HepG2 (cell line): Measurements from ENCODE around the gene XPO5. TPM values are rescaled to one million over a fixed set of nuclear protein-coding genes. Genes with fewer than 3 reads are reported as not detected.

Experiments
- CHD2 ChIP-seq: IDR thresholded peaks from 2 replicates; pipeline ENCODE4 v1.6.1; 2011; ENCODE audit warnings: low read depth, low read length, improper control_type of control experiment
- CSRNP1 ChIP-seq: sonication (generic); formaldehyde crosslinking; IDR thresholded peaks from 2 replicates; pipeline ENCODE4 v1.8.1; 2023; ENCODE audit warnings: mild to moderate bottlenecking, missing genetic modification reagents
- HINFP ChIP-seq: sonication (generic); formaldehyde crosslinking; IDR thresholded peaks from 2 replicates; pipeline ENCODE4 v1.4.0; 2020; ENCODE audit warnings: low read depth, mild to moderate bottlenecking, missing genetic modification reagents
- HOMEZ ChIP-seq: IDR thresholded peaks from 2 replicates; pipeline ENCODE4 v1.6.1; 2016; ENCODE audit warnings: low read depth
- KDM3A ChIP-seq: IDR thresholded peaks from 2 replicates; pipeline ENCODE4 v1.6.1; 2018; ENCODE audit warnings: low read depth, missing compliant biosample characterization
- LCORL ChIP-seq, 2 experiments: fragments of 450-650 bp in 1 of 2; sonication (generic) in 1 of 2; formaldehyde crosslinking in 1 of 2; IDR thresholded peaks; 2 replicates each; pipeline versions ENCODE4 v1.5.0 to v1.6.1; 2017 to 2020; ENCODE audit warnings: antibody characterized with exemption in 1 of 2, missing genetic modification reagents in 1 of 2
- MAX ChIP-seq: IDR thresholded peaks from 2 replicates; pipeline ENCODE4 v1.6.1; 2012; ENCODE audit warnings: inconsistent platforms
- NFE2L1 ChIP-seq: sonication (generic); formaldehyde crosslinking; IDR thresholded peaks from 2 replicates; pipeline ENCODE4 v1.4.0; 2020; ENCODE audit warnings: missing genetic modification reagents, mild to moderate bottlenecking, borderline replicate concordance
- RERE ChIP-seq: IDR thresholded peaks from 2 replicates; pipeline ENCODE4 v1.6.1; 2016; ENCODE audit warnings: low read depth, missing genetic modification reagents, missing compliant biosample characterization
- SIX1 ChIP-seq: sonication (generic); formaldehyde crosslinking; IDR thresholded peaks from 2 replicates; pipeline ENCODE4 v1.4.0; 2020; ENCODE audit warnings: missing genetic modification reagents, borderline replicate concordance
- ZNF18 ChIP-seq: sonication (generic); formaldehyde crosslinking; IDR thresholded peaks from 2 replicates; pipeline ENCODE4 v1.8.0; 2022; ENCODE audit warnings: mild to moderate bottlenecking, missing genetic modification reagents; ENCODE audit not compliant: insufficient replicate concordance
- ZNF232 ChIP-seq: sonication (generic); formaldehyde crosslinking; IDR thresholded peaks from 2 replicates; pipeline ENCODE4 v1.4.0; 2020; ENCODE audit warnings: missing genetic modification reagents, borderline replicate concordance
- ZNF614 ChIP-seq: IDR thresholded peaks from 2 replicates; pipeline ENCODE4 v1.6.1; 2018; ENCODE audit warnings: missing biosample characterization, missing genetic modification reagents, inconsistent platforms, borderline replicate concordance
- ZNF879 ChIP-seq: sonication (generic); formaldehyde crosslinking; IDR thresholded peaks from 2 replicates; pipeline ENCODE4 v1.8.1; 2023; ENCODE audit warnings: missing genetic modification reagents
- polyA plus RNA-seq, 8 experiments: library from polyadenylated mRNA; depleted of rRNA in 3 of 8; stranded (reverse) in 7 of 8; unstranded in 1 of 8; fragments of >200 nt; fragmentation: Illumina TruSeq in 4 of 8; extraction: Trizol in 4 of 8; gene quantifications; 2 replicates each; pipeline versions ENCODE4 v1.2.1 to v1.2.3, GENCODE V29; 2011 to 2016; ENCODE audit warnings: low read depth in 4 of 8, missing spikeins in 1 of 8, mixed read lengths in 1 of 8; ENCODE audit not compliant: insufficient read depth in 1 of 8
- total RNA-seq, 5 experiments: library from RNA; depleted of rRNA; stranded (reverse); fragments of >200 nt; fragmentation: Illumina TruSeq; extraction: Trizol; gene quantifications; 2 replicates each; pipeline ENCODE4 v1.2.3, GENCODE V29; 2016; ENCODE audit warnings: low read depth in 1 of 5

XPO5 gene
- total and polyA plus RNA-seq, 2 of the 13 experiments (the other 11 are each of a cell fraction or from before 2014, with no cell fraction given) = 52.2 to 68.0 TPM

GRCh38 chr6:43490523-43490939 is 85.3 kb downstream of the XPO5 start (continued):
- no peak for TF ChIP-seq RERE
- TF ChIP-seq SIX1 = no peak; the same call in 1 of the 2 replicates
- no peak for TF ChIP-seq MAX
- TF ChIP-seq NFE2L1 (CRISPR knock-in tag) = no peak
- no peak for TF ChIP-seq ZNF879 (CRISPR knock-in tag)
- peak; percentile 14 for TF ChIP-seq ZNF18 (CRISPR knock-in tag)
- TF ChIP-seq ZNF232 (CRISPR knock-in tag) = peak; percentile 94; the same call in 1 of the 2 replicates
- no peak for TF ChIP-seq CHD2
- no peak for TF ChIP-seq LCORL (IDR thresholded peaks at IDR 0.05)
- TF ChIP-seq LCORL (CRISPR knock-in tag; IDR thresholded peaks at IDR 0.05) = no peak
- TF ChIP-seq CSRNP1 (CRISPR knock-in tag) = no peak
- TF ChIP-seq ZNF614 (CRISPR knock-in tag) = 0 out of 2 replicates have a peak, but pooled peaks have one; percentile 85
- no peak for TF ChIP-seq HINFP
- peak; percentile 95 for TF ChIP-seq HOMEZ (CRISPR knock-in tag)
- no peak for TF ChIP-seq KDM3A (CRISPR knock-in tag)
